ENCODE results near the gene LHFPL2.
"Not testable (repeated sequence)": the region's sequence is repeated elsewhere in the genome, so short reads cannot be mapped to it uniquely, and the experiment has no call there.

LHFPL2 gene

DNA sequence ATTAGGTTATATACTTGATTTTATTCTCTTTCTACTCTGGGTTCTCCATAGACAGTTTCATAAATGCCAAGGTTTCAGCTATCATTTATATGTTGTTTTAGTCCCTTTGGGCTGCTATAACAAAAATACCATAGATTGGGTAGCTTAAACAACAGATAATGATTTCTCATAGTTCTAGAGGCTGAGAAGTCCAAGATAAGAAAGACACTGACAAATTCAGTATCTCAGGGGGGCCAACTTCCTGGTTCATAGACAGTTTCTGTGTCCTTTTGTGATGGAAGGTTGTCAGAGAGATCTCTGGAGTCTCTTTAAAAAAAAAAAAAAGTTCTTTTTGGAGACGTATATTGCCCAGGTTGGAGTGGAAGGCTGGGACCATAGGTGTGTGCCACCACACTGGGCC is 174.8 kb downstream of the LHFPL2 start:
- no peak for DNase-seq

DNA sequence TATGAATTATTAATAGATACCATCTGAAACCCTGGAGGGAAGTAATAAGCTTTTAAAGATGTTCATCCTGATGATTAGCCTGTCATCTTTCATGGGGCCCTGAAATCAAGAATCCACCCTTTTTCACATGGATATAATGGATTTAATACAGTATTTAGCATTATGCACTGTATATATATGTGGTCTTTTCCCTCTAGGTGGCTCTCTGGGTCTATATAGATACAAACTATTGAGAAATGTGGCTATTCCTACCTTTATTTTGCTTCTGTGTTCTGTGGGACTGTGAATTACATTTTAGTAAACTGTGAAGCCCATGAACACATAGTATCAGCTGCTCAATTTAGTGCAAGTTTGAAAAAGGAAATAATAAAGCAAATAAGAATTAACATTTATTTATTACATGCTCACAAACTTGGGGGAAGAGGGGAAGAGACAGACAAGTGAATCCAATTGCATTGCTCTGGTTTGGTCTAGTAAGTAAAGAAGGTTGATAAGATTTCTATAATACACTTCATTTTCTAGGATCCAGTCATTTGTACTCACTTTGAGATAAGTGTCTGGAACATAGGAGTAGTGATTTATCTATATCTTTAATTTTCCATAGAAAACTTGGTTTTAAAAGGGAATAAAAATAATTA is 176.0 kb downstream of the LHFPL2 start:
- DNase-seq, result no peak

DNA sequence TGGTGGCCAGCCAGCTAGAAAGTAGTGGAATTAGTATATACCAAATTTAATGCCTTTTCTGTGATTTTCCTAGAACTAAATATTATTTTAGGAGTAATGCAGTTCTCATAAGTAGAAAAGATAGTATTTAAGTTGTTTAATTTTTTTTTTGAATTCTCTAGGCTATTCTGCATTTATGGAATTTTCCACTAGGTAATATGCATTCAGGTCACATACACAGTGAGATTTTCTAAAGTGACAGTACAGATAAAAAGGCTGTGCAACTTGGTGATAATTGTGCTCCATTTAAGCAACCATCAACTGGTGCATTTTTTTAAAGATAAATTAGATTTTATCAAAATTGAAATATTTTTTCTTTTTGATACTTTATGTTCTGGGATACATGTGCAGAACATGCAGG is 176.7 kb downstream of the LHFPL2 start:
- no peak for DNase-seq

DNA sequence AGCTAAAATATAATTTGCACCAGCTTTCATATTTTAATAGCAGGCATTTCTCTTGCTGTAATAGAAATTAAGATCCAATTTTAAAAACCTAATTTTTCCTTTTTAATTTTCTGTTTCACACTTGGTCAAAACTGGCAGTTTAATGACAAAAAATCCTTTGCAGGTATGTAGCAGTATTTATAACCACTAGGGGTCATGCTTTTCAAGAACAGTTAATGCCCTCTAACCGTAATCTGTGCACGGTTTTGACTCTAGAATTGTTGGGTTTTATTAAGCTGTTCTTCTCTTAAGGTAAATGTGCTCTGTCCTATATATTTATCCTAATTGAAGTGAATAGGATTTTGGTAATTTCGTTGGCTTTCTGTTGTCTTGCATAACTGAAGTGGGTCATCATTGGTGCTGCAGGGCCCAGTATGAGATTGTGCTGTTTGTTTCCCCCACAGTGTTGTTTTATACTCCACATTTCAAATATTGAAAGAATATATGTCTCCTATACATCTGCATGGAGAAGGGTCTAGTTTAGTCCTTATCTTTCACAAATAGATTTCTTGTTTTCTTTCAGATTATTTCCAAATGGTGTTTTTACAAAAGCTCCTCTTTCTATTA is 180.7 kb downstream of the LHFPL2 start:
- DNase-seq, result no peak

DNA sequence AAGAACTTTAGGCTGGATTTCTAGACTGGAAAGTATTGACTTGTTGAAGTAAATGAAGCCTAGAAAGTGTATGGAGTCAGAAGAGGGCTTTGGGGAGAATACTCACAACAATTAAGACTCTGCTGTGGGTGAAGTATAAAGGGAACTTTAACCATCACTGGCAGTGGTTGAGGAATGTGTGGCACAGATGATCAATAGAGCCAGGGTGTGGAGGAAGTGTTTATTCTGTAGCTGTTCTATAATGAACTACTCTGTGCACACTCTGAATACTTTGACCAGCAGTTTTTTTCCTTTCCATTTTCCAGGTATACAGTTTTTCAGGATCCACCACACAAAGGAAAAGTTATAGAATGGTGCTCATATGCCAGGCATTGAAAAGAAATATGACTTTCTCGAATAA is 181.4 kb downstream of the LHFPL2 start:
- no peak for DNase-seq

DNA sequence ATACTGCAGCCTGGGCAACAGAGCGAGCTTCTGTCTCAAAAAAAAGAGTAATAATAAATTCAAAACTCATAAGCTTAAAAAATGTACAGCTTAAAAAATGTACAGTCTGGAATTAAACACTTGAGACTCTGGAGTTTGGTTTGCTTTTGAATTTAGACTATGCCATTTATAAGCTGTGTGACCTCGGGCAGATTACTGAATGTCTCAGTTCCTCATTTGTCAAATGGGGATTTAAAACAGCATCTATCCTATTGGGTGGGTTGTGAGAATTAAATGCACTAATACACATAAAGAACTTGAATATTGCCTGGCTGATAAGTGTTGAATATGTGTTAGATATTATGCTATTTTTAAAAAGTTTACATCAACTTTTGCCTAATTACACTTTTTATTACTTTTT is 189.7 kb downstream of the LHFPL2 start:
- no peak for DNase-seq

DNA sequence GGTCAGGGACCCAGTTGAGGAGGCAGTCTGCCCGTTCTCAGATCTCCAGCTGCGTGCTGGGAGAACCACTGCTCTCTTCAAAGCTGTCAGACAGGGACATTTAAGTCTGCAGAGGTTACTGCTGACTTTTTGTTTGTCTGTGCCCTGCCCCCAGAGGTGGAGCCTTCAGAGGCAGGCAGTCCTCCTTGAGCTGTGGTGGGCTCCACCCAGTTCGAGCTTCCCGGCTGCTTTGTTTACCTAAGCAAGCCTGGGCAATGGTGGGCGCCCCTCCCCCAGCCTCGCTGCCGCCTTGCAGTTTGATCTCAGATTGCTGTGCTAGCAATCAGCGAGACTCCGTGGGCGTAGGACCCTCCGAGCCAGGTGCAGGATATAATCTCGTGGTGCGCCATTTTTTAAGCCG is 191.1 kb downstream of the LHFPL2 start:
- DNase-seq, result not testable (repeated sequence)

DNA sequence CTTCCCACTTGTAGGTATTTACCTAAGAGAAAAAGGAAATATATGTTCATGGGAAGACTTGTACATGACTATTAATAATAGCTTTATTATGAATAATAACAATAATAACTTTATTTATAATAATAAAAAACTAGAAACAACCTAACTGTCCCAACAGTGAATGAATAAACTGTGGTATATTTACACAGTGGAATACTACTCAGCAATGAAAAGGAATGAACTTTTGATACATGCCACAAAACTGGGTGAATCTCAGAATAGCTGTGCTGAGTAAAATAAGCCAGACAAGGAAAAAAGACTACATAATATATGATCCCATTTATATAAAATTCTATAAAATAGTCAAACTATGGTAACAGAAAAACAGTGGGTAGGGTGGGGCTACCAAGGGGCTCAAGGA is 199.5 kb downstream of the LHFPL2 start:
- DNase-seq, result no peak

DNA sequence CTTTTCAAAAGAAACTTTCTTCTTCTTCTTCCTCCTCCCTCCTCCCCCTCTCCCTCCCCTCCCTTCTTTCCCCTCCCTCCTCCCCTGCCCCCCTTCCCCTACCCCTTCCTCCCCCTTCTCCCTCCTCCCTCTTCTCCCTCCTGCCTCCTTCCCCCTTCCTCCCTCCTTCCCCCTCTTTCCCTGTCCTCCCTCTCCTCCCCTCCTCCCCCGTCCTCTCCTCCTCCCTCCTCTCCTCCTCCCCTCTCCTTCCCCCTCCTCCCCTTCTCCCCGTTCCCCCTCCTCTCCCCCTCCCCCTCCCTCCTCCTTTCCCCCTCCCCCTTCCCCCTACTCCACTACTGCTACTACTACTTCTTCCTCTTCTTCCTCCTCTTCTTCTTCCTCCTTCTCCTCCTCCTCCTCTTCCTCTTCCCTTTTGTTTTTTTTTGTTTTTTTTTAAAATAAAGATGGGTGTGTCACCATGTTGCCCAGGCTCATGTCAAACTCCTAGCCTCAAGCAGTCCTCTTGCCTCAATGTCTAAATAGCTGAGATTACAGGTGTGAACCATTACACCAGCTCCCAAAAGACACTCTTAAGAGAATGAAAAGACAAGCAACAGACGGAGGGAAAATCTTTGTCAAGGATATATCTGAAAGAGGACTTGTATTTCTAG is 200.7 kb downstream of the LHFPL2 start:
- DNase-seq, result no peak

All from anterior cingulate cortex (tissue), 58 donors.